Hair follicle dermal papilla cell (primary cell): ENCODE results near the gene EIF3D. TPM values are rescaled to one million over a fixed set of nuclear protein-coding genes. Genes with fewer than 3 reads are reported as not detected.

Source experiments
- total RNA-seq: library from RNA; depleted of rRNA; stranded (reverse); fragments of >200 nt; gene quantifications from 2 replicates; pipeline ENCODE4 v1.2.3, GENCODE V29; 2012

EIF3D gene, protein sequence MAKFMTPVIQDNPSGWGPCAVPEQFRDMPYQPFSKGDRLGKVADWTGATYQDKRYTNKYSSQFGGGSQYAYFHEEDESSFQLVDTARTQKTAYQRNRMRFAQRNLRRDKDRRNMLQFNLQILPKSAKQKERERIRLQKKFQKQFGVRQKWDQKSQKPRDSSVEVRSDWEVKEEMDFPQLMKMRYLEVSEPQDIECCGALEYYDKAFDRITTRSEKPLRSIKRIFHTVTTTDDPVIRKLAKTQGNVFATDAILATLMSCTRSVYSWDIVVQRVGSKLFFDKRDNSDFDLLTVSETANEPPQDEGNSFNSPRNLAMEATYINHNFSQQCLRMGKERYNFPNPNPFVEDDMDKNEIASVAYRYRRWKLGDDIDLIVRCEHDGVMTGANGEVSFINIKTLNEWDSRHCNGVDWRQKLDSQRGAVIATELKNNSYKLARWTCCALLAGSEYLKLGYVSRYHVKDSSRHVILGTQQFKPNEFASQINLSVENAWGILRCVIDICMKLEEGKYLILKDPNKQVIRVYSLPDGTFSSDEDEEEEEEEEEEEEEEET
- 395 and 500 TPM in 2 replicates for total RNA-seq

DNA sequence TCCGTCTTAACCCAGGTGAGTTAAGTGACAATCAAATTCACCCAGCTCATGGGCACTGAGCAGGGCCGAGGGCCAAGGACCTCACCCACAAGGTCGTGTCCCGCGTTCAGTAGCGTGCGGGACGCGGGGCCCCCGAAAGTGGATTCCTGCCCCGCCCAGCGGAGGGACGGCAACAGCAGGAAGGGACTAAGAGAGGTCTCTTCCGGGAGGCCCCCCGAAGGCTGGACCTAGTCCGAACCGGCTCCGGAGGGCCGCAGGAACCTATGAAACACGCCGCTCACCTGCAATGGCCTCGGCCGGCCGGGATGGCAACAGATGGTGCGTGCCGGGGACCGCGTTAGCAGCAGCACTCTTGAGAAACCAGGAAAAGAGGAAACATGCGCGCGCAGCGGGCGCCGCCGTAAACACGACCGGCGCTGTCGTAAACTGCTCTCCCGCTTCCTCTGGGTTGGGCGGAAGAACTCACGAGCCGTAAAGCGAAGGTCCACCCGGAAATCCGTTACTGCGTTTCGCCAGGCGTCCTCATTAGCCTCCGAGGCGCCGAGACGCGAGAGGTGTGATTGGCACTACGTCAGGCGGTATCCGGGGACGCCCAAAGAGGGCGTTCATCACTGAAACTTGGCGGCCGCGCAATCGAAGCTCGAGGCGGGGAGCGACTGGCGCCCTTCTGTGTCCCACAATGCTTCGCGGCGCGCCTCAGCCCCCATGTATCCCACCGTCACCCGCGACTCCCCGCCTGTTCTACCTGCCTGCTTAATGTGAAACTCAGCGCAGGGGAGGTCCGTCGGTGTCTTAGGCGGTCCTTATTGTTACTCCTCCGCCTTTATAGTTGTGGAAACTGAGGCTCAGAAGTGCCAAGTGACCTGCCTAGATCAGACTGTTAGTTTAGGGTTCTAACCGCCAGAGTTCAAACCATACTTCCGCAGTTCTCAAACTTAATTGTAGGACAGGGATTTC is at the start of gene EIF3D:
Gene EIF3D (minus strand): TSS at position 372 of the 957 bp plus-strand sequence. CDS start 3,045 bp downstream, outside the sequence.

DNA sequence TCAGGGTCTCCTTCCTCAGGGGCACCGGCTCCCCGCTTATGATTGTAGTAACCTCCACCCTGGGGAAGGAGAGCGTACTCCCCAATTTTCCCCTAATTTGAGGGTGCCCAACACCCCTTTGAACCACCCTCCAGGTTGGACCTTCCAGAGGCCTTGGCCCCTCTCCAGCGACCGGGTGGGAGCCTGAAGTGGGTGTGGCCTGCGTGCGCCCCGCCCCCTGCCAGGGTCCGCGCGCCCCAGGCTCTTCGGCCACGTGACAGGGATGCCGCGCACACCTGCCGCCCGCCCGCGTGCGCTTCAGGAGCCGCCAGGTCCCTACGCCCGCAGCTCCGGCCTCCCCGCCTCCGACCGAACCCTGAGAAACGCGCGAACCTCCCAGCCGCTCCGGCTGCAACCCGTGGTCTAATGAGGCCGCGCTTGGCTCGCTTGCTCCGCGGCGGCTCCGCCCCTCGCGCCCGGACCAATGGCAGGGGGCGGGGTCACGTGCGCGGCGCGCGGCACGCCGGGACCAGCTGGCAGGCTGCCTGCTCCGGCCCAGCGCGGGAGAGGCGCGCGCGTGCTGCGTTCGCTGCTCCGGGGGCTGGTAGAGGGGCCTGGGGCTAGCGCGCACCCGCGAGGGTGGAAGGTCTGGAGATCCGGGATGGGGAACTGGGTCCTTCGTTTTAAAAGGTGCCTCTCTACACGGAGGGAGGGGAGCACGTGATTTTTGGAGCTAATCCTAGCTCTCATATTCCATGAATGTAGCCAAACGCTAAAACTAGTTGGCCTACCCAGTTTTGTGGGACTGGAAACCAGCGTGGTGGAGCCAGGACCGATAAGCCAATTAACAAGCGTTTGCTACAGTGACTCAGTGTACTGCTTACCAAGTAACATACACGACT is 22.1 kb downstream of the EIF3D start, which contains the start of gene FOXRED2:
Gene FOXRED2 (minus strand): TSS at position 404 of the 881 bp plus-strand sequence. CDS start 618 bp downstream, outside the sequence.

DNA sequence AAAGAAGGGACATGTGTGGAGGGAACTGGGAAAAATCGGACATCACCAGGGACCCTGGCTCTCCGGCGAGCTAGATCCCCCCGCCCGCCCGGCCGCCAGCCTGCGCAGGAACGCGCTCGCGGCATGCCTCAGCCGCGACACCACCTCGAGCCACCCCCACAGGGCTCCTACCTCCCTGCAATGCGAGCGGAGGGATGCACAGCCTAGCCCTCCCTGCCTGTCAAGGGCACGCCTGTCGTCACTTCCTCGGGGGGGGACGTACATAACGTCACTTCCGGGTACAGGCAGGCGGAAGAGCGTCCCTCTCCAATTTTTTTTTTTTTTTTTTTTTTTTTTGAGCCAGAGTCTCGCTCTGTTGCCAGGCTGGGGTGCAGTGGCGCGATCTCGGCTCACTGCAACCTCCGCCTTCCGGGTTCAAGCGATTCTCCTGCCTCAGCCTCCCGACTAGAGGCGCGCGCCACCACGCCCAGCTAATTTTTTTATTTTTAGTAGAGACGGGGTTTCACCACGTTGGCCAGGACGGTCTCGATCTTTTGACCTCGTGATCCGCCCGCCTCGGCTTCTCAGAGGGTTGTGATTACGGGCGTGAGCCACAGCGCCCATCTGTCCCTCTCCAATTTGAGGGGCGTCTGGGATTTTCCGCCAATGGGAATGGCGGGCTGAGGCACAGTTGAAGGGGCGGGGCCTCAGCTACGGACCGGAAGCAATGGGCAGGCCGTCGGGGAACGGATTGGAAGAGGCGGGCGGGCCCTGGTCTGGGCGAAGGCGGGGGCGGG is 47.4 kb downstream of the EIF3D start, which contains the start of gene TXN2:
Gene TXN2 (minus strand): TSS at position 248 of the 776 bp plus-strand sequence. CDS start 803 bp downstream, outside the sequence.

Other genes starting within 250 kb of the EIF3D start
- gene MYH9, start 141.2 kb downstream of the EIF3D start, total RNA-seq, result 1,214 and 1,222 TPM in 2 replicates
- gene TXN2, start 47.5 kb downstream of the EIF3D start, total RNA-seq, result 26.8 and 32.2 TPM in 2 replicates
- 10.7 and 12.7 TPM in 2 replicates for gene FOXRED2, start 22.1 kb downstream of the EIF3D start, total RNA-seq
- gene CACNG2, start 174.6 kb upstream of the EIF3D start, total RNA-seq, result not detected in 2 replicates
- 12.8 and 20.6 TPM in 2 replicates for gene IFT27, start 247.0 kb upstream of the EIF3D start, total RNA-seq